ENCODE measurements around the gene PKN1. TPM values are rescaled to one million over a fixed set of nuclear protein-coding genes. Genes with fewer than 3 reads are reported as not detected.

PKN1 gene
- total RNA-seq (2022; extraction: Qiagen RNA extraction; ENCODE audit: low read depth), result 65.5 to 79.7 TPM (median 74.4 TPM) in 5 replicates

GRCh38 chr19:14432791-14433553, at the start of gene PKN1:
PKN1 (plus strand) TSS chr19:14433306; CDS start chr19:14433522, 216 bp downstream.

GRCh38 chr19:14419106-14419813, 13.8 kb upstream of the PKN1 start, which contains the start of gene DDX39A:
DDX39A (minus strand) TSS chr19:14419341; CDS start chr19:14413220, 6,121 bp downstream.

DNA sequence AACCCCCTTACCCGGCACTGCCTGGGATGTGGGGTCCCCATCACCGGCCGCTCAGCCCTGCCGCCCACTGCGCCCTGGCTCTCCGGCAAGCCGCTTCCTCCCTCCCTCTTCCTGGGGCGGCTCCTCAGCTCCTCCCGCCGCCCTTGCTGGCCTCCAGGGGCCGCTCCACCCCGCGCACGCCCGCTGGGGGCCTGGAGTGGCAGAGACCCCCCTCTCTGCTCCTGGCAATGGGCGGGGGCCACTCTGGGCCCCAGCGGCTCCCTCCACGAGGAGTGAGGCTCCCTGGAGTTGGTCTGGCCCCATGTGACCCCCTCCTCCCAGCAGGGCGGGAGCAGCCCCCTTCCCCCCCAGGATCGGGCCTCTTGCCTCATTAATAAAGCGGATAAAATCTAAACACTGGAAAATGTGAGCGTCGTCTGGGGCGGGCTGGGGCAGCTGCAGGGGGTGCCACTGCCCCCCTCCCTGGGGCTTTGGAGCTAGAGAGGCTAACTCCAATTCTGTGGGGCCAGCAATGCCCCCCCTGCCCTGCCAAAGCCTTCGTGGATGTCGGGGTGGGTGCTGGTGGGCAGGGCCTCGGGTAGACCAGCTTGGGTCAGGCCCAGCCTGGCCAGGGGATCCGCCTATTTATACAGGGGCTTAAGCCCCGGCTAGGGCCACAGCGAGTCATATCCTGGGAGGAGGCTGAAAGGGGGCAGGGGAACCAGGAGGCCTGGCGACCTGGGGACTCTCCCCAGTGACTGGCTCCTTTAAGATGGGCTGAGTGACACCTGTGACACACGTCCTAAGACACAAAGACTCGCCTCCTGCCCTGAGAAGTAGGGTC, 42.4 kb downstream of the PKN1 start, which contains the start of gene PTGER1:
Gene PTGER1 (minus strand): TSS at position 104 of the 823 bp plus-strand sequence. CDS start 1,034 bp downstream, outside the sequence.

GRCh38 chr19:14496029-14496833, 63.1 kb downstream of the PKN1 start, which contains the start of gene GIPC1:
GIPC1 (minus strand) TSS chr19:14496127; CDS start chr19:14482976, 13,151 bp downstream.

DNA sequence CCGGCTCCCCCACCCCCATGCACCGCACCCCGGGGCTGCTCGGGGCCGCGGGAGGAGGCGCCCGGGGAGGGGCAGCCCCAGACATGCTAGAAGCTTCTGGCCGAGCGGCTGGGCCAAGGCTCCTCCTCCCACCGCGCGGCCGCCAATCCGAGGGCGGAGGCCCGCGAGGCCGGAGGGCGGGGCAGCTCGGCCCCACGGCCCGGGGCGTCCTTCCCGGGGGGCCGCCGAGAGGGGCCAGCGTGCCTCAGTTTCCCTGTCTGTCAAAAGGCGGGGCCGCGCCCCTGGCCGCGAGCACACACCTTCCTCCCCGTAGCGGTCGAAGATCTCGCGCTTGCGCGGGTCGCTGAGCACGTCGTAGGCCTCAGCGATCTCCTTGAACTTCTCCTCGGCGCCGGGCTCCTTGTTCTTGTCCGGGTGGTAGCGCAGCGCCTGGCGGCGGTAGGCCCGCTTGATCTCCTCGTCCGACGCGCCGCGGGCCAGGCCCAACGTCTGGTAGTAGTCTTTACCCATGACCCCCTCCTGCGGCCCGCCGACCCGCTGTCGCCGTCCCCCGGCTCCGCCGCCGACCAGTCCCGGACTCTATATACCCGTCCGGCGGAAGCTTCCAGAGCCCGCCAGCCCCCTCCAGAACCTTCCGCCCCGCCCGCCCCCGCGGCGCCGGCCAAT, 84.9 kb downstream of the PKN1 start, which contains the start of gene DNAJB1:
Gene DNAJB1 (minus strand): TSS at position 558 of the 666 bp plus-strand sequence. CDS start 48 bp downstream, at position 510.

Other genes with a start within 250 kb of the PKN1 start
- 3.4 to 6.2 TPM (median 4.8 TPM) in 5 replicates for gene ADGRL1, start 227.1 kb upstream of the PKN1 start, total RNA-seq (2022; extraction: Qiagen RNA extraction; ENCODE audit: low read depth)
- gene ADGRE5, start 51.9 kb upstream of the PKN1 start, total RNA-seq (2022; extraction: Qiagen RNA extraction; ENCODE audit: low read depth), result 67.2 to 96.2 TPM (median 90.4 TPM) in 5 replicates
- 117 to 136 TPM (median 127 TPM) in 5 replicates for gene DDX39A, start 14.0 kb upstream of the PKN1 start, total RNA-seq (2022; extraction: Qiagen RNA extraction; ENCODE audit: low read depth)
- gene PTGER1, start 42.0 kb downstream of the PKN1 start, total RNA-seq (2022; extraction: Qiagen RNA extraction; ENCODE audit: low read depth), result 0.12 to 0.21 TPM (median 0.14 TPM) in 3 of 5 replicates, not detected in the others
- gene GIPC1, start 62.8 kb downstream of the PKN1 start, total RNA-seq (2022; extraction: Qiagen RNA extraction; ENCODE audit: low read depth), result 94.0 to 148 TPM (median 141 TPM) in 5 replicates
- 181 to 252 TPM (median 217 TPM) in 5 replicates for gene DNAJB1, start 85.1 kb downstream of the PKN1 start, total RNA-seq (2022; extraction: Qiagen RNA extraction; ENCODE audit: low read depth)
- 140 to 181 TPM (median 178 TPM) in 5 replicates for gene TECR, start 96.3 kb downstream of the PKN1 start, total RNA-seq (2022; extraction: Qiagen RNA extraction; ENCODE audit: low read depth)
- 181 to 199 TPM (median 193 TPM) in 5 replicates for gene NDUFB7, start 138.8 kb downstream of the PKN1 start, total RNA-seq (2022; extraction: Qiagen RNA extraction; ENCODE audit: low read depth)
- gene CLEC17A, start 149.8 kb downstream of the PKN1 start, total RNA-seq (2022; extraction: Qiagen RNA extraction; ENCODE audit: low read depth), result not detected in 5 replicates
- gene ADGRE3, start 241.5 kb downstream of the PKN1 start, total RNA-seq (2022; extraction: Qiagen RNA extraction; ENCODE audit: low read depth), result not detected in 5 replicates